ENCODE results near the gene OGFOD1.
A peak's percentile ranks its signal among the peaks of the same experiment; 100 is the strongest.

OGFOD1 gene

GRCh38 chr16:56450986-56451752, at the start of gene OGFOD1, which contains the start of gene NUDT21:
TSS of gene OGFOD1 (plus strand) at chr16:56451554. CDS start at chr16:56451613, 59 bp downstream.
TSS of gene NUDT21 (minus strand) at chr16:56451332. CDS start at chr16:56451202, 130 bp downstream.
- DNase-seq: peak; percentile 57 to 99 (median 90)

- no peak for DNase-seq
These were observed 45.2 kb upstream of the OGFOD1 start for GRCh38 chr16:56405977-56406672.

GRCh38 chr16:56408379-56409098, 42.8 kb upstream of the OGFOD1 start:
- no peak for DNase-seq

GRCh38 chr16:56409195-56409594, 42.2 kb upstream of the OGFOD1 start:
- no peak for DNase-seq

GRCh38 chr16:56411123-56411522, 40.2 kb upstream of the OGFOD1 start:
- no peak for DNase-seq

GRCh38 chr16:56411624-56412023, 39.7 kb upstream of the OGFOD1 start:
- no peak for DNase-seq

- no peak for DNase-seq
These were observed 38.0 kb upstream of the OGFOD1 start for GRCh38 chr16:56413381-56413780.

GRCh38 chr16:56414366-56414765, 37.0 kb upstream of the OGFOD1 start:
- DNase-seq: no peak

GRCh38 chr16:56415875-56416274, 35.5 kb upstream of the OGFOD1 start:
- DNase-seq: no peak

GRCh38 chr16:56417138-56417537, 34.2 kb upstream of the OGFOD1 start:
- no peak for DNase-seq

- no peak for DNase-seq
These were observed 31.4 kb upstream of the OGFOD1 start for GRCh38 chr16:56419740-56420548.

GRCh38 chr16:56420613-56421012, 30.7 kb upstream of the OGFOD1 start:
- no peak for DNase-seq

GRCh38 chr16:56421313-56421712, 30.0 kb upstream of the OGFOD1 start:
- no peak for DNase-seq

GRCh38 chr16:56421976-56422669, 29.2 kb upstream of the OGFOD1 start:
- DNase-seq: no peak

- DNase-seq: no peak
These were observed 28.4 kb upstream of the OGFOD1 start for GRCh38 chr16:56422896-56423441.

- no peak for DNase-seq
These were observed 27.6 kb upstream of the OGFOD1 start for GRCh38 chr16:56423584-56424403.

- DNase-seq: peak in 2 of 14 donors; percentile 15 to 28
These were observed 27.0 kb upstream of the OGFOD1 start for GRCh38 chr16:56424404-56424764.

GRCh38 chr16:56424791-56425438, 26.4 kb upstream of the OGFOD1 start:
- peak in 9 of 14 donors; percentile 15 to 74 (median 48) for DNase-seq

GRCh38 chr16:56425439-56425832, 25.9 kb upstream of the OGFOD1 start, which contains the start of gene AMFR:
TSS of gene AMFR (minus strand) at chr16:56425545. CDS start at chr16:56425327, 218 bp downstream.
- peak in 10 of 14 donors; percentile 30 to 83 (median 46) for DNase-seq

GRCh38 chr16:56426585-56426984, 24.8 kb upstream of the OGFOD1 start:
- DNase-seq: no peak

Data from C1 segment of cervical spinal cord (tissue), 14 donors.